ENCODE measurements around the gene RFWD3.

The RFWD3 gene

DNA sequence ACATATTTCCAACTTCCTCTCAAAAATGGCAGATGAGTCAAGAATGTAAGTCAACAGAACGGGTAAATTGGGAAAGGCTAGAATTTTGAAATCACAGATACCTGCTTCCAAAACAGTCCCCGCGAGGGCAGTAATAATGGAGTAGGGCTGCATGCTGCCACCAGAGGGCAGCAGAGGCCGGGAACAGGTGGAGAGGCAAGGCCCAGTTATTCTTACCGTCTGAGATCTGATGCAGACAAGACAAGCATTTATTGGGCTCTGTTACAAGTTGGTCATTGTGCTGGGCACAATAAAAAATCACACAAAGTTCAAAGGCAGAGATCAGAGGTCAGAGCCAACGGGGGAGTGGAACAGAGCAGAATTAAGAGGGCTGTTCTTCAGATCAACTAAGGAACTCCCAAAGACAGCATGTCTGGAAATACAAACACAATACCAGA, 42.8 kb upstream of the RFWD3 start:
- H3K4me3 ChIP-seq (ENCODE audit: low read depth, low read length): no peak overlapping the region
- no peak for DNase-seq (ENCODE audit: low read depth)
- TF ChIP-seq, protein P1, sequence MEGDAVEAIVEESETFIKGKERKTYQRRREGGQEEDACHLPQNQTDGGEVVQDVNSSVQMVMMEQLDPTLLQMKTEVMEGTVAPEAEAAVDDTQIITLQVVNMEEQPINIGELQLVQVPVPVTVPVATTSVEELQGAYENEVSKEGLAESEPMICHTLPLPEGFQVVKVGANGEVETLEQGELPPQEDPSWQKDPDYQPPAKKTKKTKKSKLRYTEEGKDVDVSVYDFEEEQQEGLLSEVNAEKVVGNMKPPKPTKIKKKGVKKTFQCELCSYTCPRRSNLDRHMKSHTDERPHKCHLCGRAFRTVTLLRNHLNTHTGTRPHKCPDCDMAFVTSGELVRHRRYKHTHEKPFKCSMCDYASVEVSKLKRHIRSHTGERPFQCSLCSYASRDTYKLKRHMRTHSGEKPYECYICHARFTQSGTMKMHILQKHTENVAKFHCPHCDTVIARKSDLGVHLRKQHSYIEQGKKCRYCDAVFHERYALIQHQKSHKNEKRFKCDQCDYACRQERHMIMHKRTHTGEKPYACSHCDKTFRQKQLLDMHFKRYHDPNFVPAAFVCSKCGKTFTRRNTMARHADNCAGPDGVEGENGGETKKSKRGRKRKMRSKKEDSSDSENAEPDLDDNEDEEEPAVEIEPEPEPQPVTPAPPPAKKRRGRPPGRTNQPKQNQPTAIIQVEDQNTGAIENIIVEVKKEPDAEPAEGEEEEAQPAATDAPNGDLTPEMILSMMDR (IDR thresholded peaks at IDR 0.05; ENCODE audit: low read depth, low read length, missing control alignments): peak; percentile 92

DNA sequence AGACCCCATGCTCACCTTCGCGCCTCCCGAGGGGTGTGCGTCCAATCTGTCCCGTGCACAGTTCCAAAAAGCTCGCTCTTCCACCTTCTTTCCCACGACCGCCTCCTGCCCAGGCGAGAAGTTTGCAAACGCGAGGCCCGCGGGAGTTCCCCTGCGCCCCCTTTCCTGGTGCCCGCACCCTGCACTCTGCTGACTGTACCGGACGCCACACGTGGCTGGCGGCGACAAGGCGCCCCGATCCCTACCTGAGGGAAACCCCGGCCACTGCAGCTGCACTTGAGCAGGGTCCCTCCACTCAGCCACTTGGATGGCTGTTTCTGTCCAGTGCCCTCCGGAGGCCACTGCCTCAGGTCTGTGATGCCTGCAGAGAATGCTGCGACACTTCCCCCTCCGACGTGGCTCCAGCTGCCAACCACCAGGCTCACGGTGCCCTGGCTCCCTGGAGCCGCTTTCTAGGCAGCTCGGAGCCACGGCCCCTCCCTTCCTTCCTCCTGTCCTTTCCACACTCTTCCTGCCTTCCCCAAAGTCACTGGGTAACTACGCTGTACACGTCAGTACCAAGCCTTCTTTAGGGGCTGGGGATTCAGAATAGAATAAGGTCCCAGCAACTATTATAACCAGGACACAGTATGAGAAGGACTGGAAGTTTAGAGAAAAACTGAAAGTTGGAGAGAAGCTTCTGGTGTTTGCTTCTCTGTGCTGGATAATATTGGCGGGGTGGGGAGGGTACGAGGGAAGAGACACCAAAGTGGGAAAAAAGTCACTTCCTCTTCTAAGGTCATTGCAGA, 34.0 kb upstream of the RFWD3 start, which contains the start of gene MLKL:
Gene MLKL, minus strand, starts transcription at position 425 of the 788 bp plus-strand sequence. CDS start 5,105 bp downstream, outside the sequence.
- DNase-seq (ENCODE audit: low read depth): no peak
- TF ChIP-seq, protein P1 (IDR thresholded peaks at IDR 0.05; ENCODE audit: low read depth, low read length, missing control alignments): peak; percentile 13
- peak within 1 kb of the TSS; percentile 80 for H3K4me3 ChIP-seq (ENCODE audit: low read depth, low read length)

DNA sequence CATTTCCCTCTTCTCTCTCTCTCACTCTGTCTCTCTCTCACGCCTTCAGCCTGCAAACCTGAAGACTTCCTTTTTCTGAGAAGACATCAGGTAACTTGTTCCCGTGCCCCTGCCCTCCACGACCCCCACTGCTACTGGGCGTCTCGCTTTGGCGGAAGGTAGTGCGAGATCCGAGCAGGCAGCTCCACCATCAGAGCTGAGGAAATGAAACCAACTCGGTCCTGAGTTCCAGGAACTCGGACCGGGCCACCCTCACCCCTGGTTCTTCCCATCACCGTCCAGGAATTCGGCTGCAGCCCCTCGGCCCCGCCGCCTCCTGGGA, 33.4 kb upstream of the RFWD3 start:
- H3K4me3 ChIP-seq (ENCODE audit: low read depth, low read length): peak overlapping the region; percentile 80
- no peak for DNase-seq (ENCODE audit: low read depth)
- TF ChIP-seq, protein P1 (IDR thresholded peaks at IDR 0.05; ENCODE audit: low read depth, low read length, missing control alignments): no peak

DNA sequence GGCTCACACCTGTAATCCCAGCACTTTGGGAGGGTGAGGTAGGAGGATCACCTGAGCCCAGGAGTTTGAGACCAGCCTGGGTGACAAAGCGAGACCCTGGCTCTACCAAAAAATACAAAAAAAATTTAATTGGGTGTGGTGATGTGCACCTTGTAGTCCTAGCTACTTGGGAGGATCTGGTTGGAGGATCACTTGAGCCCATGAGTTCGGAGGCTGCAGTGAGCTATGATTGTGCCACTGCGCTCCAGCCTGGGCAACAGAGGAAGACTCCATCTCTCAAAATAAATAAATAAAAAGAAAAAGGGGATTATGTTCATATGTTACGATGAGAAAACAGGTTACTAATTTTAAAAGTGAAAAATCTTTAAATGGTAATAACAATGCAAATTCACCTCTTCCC, 33.0 kb upstream of the RFWD3 start:
- DNase-seq (ENCODE audit: low read depth): peak; percentile 7

DNA sequence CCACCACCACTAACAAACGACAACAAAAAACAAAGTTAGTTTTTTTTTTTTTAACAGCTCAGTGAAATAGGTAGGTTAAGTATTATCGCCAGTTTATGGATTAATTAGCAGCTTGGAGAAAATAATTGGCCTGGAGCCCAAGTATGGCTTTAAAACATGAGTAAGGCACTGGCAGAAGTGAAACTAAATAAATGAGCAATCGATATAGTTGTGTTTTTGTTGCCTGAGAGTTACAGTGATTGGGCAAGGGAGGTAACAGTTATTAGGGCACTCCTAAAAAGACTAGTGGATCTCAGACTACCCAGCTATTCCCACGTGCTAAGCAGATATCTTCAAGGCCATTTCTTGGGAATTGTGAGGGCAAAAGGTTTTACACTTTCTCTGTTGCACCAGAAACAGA, 31.5 kb upstream of the RFWD3 start:
- DNase-seq (ENCODE audit: low read depth): peak; percentile 27
- peak overlapping the region; percentile 80 for H3K4me3 ChIP-seq (ENCODE audit: low read depth, low read length)
- TF ChIP-seq, protein P1 (IDR thresholded peaks at IDR 0.05; ENCODE audit: low read depth, low read length, missing control alignments): no peak

More for the DNA sequence above, 33.0 kb upstream of the RFWD3 start:
- TF ChIP-seq, protein P1 (IDR thresholded peaks at IDR 0.05; ENCODE audit: low read depth, low read length, missing control alignments): no peak
- peak overlapping the region; percentile 80 for H3K4me3 ChIP-seq (ENCODE audit: low read depth, low read length)

DNA sequence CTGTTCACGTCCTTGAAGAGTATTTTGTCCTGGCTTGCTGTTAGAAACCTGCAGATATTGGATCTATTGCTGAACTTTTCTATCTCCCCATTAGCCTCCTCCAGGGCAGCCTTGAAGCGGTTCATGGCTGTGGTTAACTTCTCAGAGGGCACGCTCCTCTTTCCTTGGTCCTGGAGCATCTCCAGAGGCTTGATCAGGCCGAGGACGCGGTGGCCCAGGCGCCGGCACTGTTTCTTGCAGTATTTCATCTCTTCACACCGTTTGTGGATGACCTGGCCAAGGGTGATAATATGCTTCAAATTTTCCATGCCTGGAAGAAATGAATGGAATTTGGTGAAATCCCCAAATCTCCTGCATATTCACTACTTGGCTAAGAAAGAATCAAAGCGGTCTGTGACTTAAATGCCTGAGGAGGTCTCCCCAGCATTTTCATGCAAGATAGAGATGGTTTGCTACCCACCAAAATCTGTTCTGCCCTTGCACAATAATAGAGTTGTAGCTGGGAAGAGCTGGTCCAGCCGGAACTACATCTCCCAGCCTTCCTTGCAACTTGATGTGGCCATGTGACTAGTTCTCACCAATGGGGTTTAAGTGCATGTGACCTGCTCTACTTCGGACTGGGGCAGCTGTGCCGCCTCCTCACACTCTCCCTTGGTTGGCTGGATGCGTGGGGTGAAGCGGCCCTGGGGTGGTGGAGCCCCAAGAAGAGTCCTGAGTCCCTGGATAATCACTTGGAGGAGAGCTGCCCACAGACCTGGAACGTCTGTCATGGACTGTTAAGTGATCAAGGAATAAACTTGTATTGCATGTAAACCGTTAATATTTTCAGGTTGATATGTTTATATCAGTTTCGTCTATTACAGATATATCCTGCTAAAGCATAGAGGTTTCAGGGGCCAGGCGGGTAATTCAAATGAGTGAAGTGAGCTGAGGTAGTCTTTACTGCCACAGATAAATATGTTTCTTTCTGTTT, 29.1 kb upstream of the RFWD3 start:
- DNase-seq (ENCODE audit: low read depth): peak; percentile 89
- H3K4me3 ChIP-seq (ENCODE audit: low read depth, low read length): no peak overlapping the region; the same call in 1 of the 2 replicates
- TF ChIP-seq, protein P1 (IDR thresholded peaks at IDR 0.05; ENCODE audit: low read depth, low read length, missing control alignments): no peak
